Endothelial cell of umbilical vein (primary cell): ENCODE data around the gene RHAG. TPM values are rescaled to one million over a fixed set of nuclear protein-coding genes. Genes with fewer than 3 reads are reported as not detected.

Source experiments
- BruUV-seq: library from RNA; stranded (reverse); fragments of 400-500 nt; replicated peaks from 2 replicates; lab custom pipeline; 2021; lab: Mats Ljungman, UMichigan
- CTCF ChIA-PET: fragments of 300-600, 350-600 bp; sonication (Branson Sonifier 250); formaldehyde crosslinking; loops from one replicate; lab custom pipeline; 2021; ENCODE audit warnings: antibody characterized with exemption, inconsistent platforms; lab: Charles Lee
- POLR2A ChIA-PET: fragments of 300-600, 350-600 bp; sonication (Branson Sonifier 250); formaldehyde crosslinking; loops from one replicate; lab custom pipeline; 2021; ENCODE audit warnings: antibody characterized with exemption, inconsistent platforms; lab: Charles Lee
- DNase-seq: peaks from one replicate; pipeline ENCODE4 v3.0.0-alpha.2; 2011; ENCODE audit warnings: low read depth, low spot score
- FAIRE-seq: peaks from 2 replicates; lab custom pipeline; 2011; peaks lifted over from hg19 to GRCh38; lab: Jason Lieb, UNC
- H2AFZ ChIP-seq: 2 replicates; pipeline ENCODE4 v1.6.0; 2012; ENCODE audit warnings: low read depth, low read length, control low read depth, inconsistent platforms
- H3K27ac ChIP-seq: 2 replicates; pipeline ENCODE4 v1.5.1; 2011; ENCODE audit warnings: low read depth, mild to moderate bottlenecking, control low read depth, low read length, moderate library complexity; ENCODE audit not compliant: insufficient read depth
- H3K27me3 ChIP-seq, 2 experiments: 2 replicates each; pipeline versions ENCODE4 v1.6.0 to v1.6.1; 2011; ENCODE audit warnings: low read length in 2 of 2, mixed read lengths in 1 of 2; ENCODE audit not compliant: control insufficient read depth in 2 of 2, insufficient read depth in 2 of 2
- H3K36me3 ChIP-seq, 2 experiments: 2 replicates in 1 of 2; 3 replicates in 1 of 2; pipeline ENCODE4 v1.5.1; 2011; ENCODE audit warnings: low read length in 2 of 2, mild to moderate bottlenecking in 1 of 2, moderate library complexity in 1 of 2; ENCODE audit not compliant: control insufficient read depth in 2 of 2, insufficient read depth in 2 of 2; ENCODE audit errors: extremely low read depth in 1 of 2
- H3K4me1 ChIP-seq: 3 replicates; pipeline ENCODE4 v1.5.1; 2011; ENCODE audit warnings: mild to moderate bottlenecking, low read length; ENCODE audit not compliant: control insufficient read depth, insufficient read depth; ENCODE audit errors: extremely low read depth
- H3K4me2 ChIP-seq: 2 replicates; pipeline ENCODE4 v1.6.1; 2011; ENCODE audit warnings: low read length, control low read depth, mixed read lengths; ENCODE audit not compliant: insufficient read depth
- H3K4me3 ChIP-seq, 3 experiments: fragments of 200-600 bp in 1 of 3; sonication (generic), shearing (Covaris generic) in 1 of 3; replicated peaks in 1 of 3; 2 replicates each; pipeline ENCODE4 v1.5.1; 2011 to 2016; ENCODE audit warnings: control low read depth in 3 of 3, low read length in 3 of 3, mild to moderate bottlenecking in 2 of 3, inconsistent platforms in 1 of 3, low read depth in 1 of 3, moderate library complexity in 1 of 3; ENCODE audit not compliant: insufficient read depth in 1 of 3
- H3K79me2 ChIP-seq: 2 replicates; pipeline ENCODE4 v1.6.0; 2012; ENCODE audit warnings: low read length, inconsistent platforms; ENCODE audit not compliant: control insufficient read depth, insufficient read depth
- H3K9ac ChIP-seq: replicated peaks from 2 replicates; pipeline ENCODE3; 2011; ENCODE audit warnings: low read length, control low read depth; ENCODE audit not compliant: insufficient read depth; ENCODE audit errors: extremely low read depth
- H3K9me1 ChIP-seq: replicated peaks from 3 replicates; pipeline ENCODE4 v1.6.0; 2011; ENCODE audit warnings: mild to moderate bottlenecking, low read length; ENCODE audit not compliant: control insufficient read depth, insufficient read depth; ENCODE audit errors: extremely low read depth
- H3K9me3 ChIP-seq: replicated peaks from 2 replicates; pipeline ENCODE4 v1.5.1; 2012; ENCODE audit warnings: low read length, inconsistent platforms; ENCODE audit not compliant: control insufficient read depth, insufficient read depth
- H4K20me1 ChIP-seq: replicated peaks from 2 replicates; pipeline ENCODE3; 2011; ENCODE audit warnings: mild to moderate bottlenecking, low read length; ENCODE audit not compliant: control insufficient read depth, insufficient read depth; ENCODE audit errors: extremely low read depth
- EZH2 ChIP-seq: IDR thresholded peaks from 2 replicates; pipeline ENCODE4 v1.6.1; 2012; ENCODE audit warnings: borderline replicate concordance, low read depth, mild to moderate bottlenecking, moderate library complexity, low read length, inconsistent platforms; ENCODE audit not compliant: severe bottlenecking
- FOS ChIP-seq: IDR thresholded peaks from 2 replicates; pipeline ENCODE4 v1.6.1; 2011; ENCODE audit warnings: mild to moderate bottlenecking, low read length, moderate library complexity, borderline replicate concordance; ENCODE audit not compliant: insufficient read depth
- GATA2 ChIP-seq: IDR thresholded peaks from 2 replicates; pipeline ENCODE4 v1.7.0; 2011; ENCODE audit warnings: low read depth, mild to moderate bottlenecking, moderate library complexity, mixed read lengths, low read length; ENCODE audit not compliant: insufficient read length, insufficient read depth
- JUN ChIP-seq: IDR thresholded peaks from 2 replicates; pipeline ENCODE4 v1.6.1; 2011; ENCODE audit warnings: borderline replicate concordance, low read depth; ENCODE audit not compliant: insufficient read length, insufficient read depth
- MYC ChIP-seq: IDR thresholded peaks from one replicate; pipeline ENCODE4 v1.6.1; 2011; ENCODE audit warnings: mild to moderate bottlenecking, low read depth, low read length
- POLR2A ChIP-seq: IDR thresholded peaks from 2 replicates; pipeline ENCODE4 v1.6.1; 2012; ENCODE audit warnings: low read depth, mild to moderate bottlenecking, control low read depth, low read length
- POLR2AphosphoS5 ChIP-seq: IDR thresholded peaks from 2 replicates; pipeline ENCODE4 v1.6.1; 2012; ENCODE audit warnings: low read depth, mild to moderate bottlenecking, control low read depth, low read length, moderate library complexity; ENCODE audit not compliant: insufficient read depth
- dilution Hi-C: fragments of 300-500 bp; cut with MboI; formaldehyde crosslinking; loops from one replicate; pipeline ENCODE4 v1.15.0; 2019; ENCODE audit warnings: low sequenced_read_pairs; ENCODE audit not compliant: extremely low pct_ligation_motif_present
- intact Hi-C: fragments of 100-400 bp; cut with micrococcal nuclease; formaldehyde crosslinking; loops from one replicate; pipeline ENCODE4 v1.10.0; 2022
- polyA plus RNA-seq, 4 experiments: library from polyadenylated mRNA; depleted of rRNA in 3 of 4; stranded (reverse) in 3 of 4; unstranded in 1 of 4; fragments of >200 nt; gene quantifications; 2 replicates each; pipeline versions ENCODE4 v1.2.1 to v1.2.3, GENCODE V29; 2011 to 2012; ENCODE audit warnings: missing spikeins in 1 of 4
- total RNA-seq: library from RNA; stranded (reverse); gene quantifications from 2 replicates; pipeline ENCODE4 v1.2.3, GENCODE V29; 2021
- TF ChIP-seq, protein P1 (sequence below): IDR thresholded peaks from 2 replicates; pipeline ENCODE4 v1.6.1; 2011; ENCODE audit not compliant: insufficient read depth, insufficient read length
- TF ChIP-seq, protein P2 (sequence below), 2 donors: IDR thresholded peaks; 1 replicate in 1 of 2; 2 replicates in 1 of 2; pipeline ENCODE4 v1.5.1; 2011; ENCODE audit warnings: low read length in 2 of 2, mild to moderate bottlenecking in 2 of 2, moderate library complexity in 2 of 2, control low read depth in 1 of 2, inconsistent platforms in 1 of 2, low read depth in 1 of 2; ENCODE audit not compliant: insufficient read depth in 1 of 2; ENCODE audit errors: extremely low read depth in 1 of 2

RHAG gene
- total and polyA plus RNA-seq, 2 donors (not counting 3 experiments of a cell fraction or from before 2014, with no cell fraction given): not detected

DNA sequence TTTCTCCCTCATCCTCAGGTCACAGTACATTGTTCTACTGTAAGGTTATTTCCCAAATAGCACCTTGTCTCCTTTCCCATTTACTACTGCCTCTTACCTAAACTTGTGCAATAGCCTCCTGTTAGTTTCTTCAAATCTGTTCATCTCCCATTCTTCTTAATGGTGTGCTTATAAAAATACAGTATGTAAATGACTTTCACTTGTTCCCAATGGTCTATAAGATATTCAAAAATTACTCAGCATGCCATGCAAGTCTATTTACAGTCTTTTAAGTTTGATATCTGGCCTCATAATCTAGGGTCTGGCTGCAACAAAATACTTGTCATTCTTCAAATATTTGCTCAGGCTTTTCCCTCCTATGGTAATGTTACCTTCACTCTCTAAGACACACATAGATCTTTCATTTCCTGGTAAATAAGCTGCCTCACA lies 31.5 kb upstream of the RHAG start:
- FAIRE-seq: no peak
- H3K79me2 ChIP-seq: no peaks in the 10 kb centered on the region
- BruUV-seq: no TSS peak
- no peaks in the 10 kb centered on the region for H3K9me1 ChIP-seq
- intact Hi-C loops: no loop called here
- H4K20me1 ChIP-seq: no peaks in the 10 kb centered on the region
- no peak overlapping the region for H3K4me3 ChIP-seq
- H3K9me3 ChIP-seq: no peaks in the 10 kb centered on the region
- ChIA-PET CTCF (no interaction called here), POLR2A (no interaction called here)
- no peaks in the 10 kb centered on the region for H3K4me1 ChIP-seq
- dilution Hi-C loops: no loop called here
- H3K27ac ChIP-seq: no peak overlapping the region
- no peak for DNase-seq
- TF ChIP-seq POLR2A: no peak
- no peak for TF ChIP-seq POLR2AphosphoS5
- TF ChIP-seq MYC: no peak
- TF ChIP-seq, protein P1, sequence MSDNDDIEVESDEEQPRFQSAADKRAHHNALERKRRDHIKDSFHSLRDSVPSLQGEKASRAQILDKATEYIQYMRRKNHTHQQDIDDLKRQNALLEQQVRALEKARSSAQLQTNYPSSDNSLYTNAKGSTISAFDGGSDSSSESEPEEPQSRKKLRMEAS: no peak
- H3K36me3 ChIP-seq: no peaks in the 10 kb centered on the region
- H2AFZ ChIP-seq: no peak overlapping the region
- no peak overlapping the region for H3K9ac ChIP-seq
- H3K27me3 ChIP-seq: no peaks in the 10 kb centered on the region
- H3K4me2 ChIP-seq: no peak overlapping the region

DNA sequence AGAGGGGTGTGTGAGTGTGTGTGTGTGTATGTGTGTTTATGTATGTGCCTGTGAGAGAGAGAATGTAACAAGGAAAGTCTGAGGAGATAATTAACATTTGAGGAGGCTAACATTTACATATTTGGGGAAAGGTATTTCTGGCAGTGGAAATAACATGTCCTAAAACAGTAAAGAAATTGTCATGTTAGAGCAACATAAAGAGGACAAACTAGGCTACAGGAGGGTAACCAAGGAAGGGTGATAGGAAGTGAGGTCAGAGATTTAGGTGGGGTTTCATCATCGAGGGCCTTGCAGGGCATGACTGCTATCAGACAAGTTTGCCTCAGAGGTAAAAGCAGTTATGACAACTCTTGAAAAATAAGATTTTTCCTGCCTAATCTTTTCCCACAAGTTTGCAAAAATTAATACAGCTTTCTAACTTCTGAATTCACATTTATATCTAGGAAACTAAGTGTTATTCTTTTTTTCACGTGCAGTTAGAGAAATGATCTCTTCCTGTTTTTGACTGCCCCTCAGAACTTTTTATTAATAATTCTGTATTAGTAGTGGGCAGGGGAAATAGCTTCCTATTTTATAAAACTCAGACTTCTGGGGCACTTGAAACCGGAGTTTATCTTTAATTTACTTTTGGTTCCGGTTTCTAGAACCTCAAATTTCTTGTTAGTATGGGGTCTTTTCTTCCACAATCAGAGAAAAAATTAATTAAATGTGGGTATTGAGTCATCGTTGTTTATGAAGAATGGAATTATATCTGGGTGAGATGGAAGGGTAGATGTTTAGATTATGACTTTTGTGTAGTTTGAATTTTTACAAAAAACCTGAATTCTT lies 30.5 kb upstream of the RHAG start:
- BruUV-seq: no TSS peak
- Histone ChIP-seq H3K36me3 (no peaks in the 10 kb centered on the region), H3K27me3 (no peaks in the 10 kb centered on the region), H3K9me1 (no peaks in the 10 kb centered on the region), H3K4me2 (no peak overlapping the region), H3K9me3 (no peaks in the 10 kb centered on the region), H3K9ac (no peak overlapping the region), H3K4me3 (no peak overlapping the region), H2AFZ (no peak overlapping the region), H3K27ac (no peak overlapping the region), H3K4me1 (no peaks in the 10 kb centered on the region), H4K20me1 (no peaks in the 10 kb centered on the region), H3K79me2 (no peaks in the 10 kb centered on the region)
- DNase-seq (no peak), FAIRE-seq (no peak)
- intact Hi-C loops (no loop called here), dilution Hi-C loops (no loop called here)
- CTCF ChIA-PET: no interaction called here
- TF ChIP-seq, protein P2, sequence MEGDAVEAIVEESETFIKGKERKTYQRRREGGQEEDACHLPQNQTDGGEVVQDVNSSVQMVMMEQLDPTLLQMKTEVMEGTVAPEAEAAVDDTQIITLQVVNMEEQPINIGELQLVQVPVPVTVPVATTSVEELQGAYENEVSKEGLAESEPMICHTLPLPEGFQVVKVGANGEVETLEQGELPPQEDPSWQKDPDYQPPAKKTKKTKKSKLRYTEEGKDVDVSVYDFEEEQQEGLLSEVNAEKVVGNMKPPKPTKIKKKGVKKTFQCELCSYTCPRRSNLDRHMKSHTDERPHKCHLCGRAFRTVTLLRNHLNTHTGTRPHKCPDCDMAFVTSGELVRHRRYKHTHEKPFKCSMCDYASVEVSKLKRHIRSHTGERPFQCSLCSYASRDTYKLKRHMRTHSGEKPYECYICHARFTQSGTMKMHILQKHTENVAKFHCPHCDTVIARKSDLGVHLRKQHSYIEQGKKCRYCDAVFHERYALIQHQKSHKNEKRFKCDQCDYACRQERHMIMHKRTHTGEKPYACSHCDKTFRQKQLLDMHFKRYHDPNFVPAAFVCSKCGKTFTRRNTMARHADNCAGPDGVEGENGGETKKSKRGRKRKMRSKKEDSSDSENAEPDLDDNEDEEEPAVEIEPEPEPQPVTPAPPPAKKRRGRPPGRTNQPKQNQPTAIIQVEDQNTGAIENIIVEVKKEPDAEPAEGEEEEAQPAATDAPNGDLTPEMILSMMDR (IDR thresholded peaks at IDR 0.05; ENCODE audit: extremely low read depth in 1 of 2, insufficient read depth in 1 of 2, low read depth in 1 of 2, low read length in 2 of 2): no peak
- TF ChIP-seq POLR2AphosphoS5: no peak
- TF ChIP-seq GATA2: no peak
- no peak for TF ChIP-seq MYC
- TF ChIP-seq, protein P1: no peak
- no peak for TF ChIP-seq FOS
- no peak for TF ChIP-seq JUN
- no peak for TF ChIP-seq EZH2
- no peak for TF ChIP-seq POLR2A
- POLR2A ChIA-PET: no interaction called here
